PC-9 (cell line): ENCODE measurements around the gene HEXIM1.

ENCODE experiments used
- CTCF ChIP-seq: fragments of 200-600 bp; sonication (generic); conservative IDR thresholded peaks from 2 replicates; pipeline ENCODE4 v1.6.1; 2017; ENCODE audit warnings: mixed run types, antibody characterized with exemption, mild to moderate bottlenecking, moderate library complexity
- EZH2 ChIP-seq: fragments of 200-600 bp; sonication (generic); IDR thresholded peaks from 2 replicates; pipeline ENCODE4 v1.8.0; 2017; ENCODE audit warnings: antibody characterized with exemption, low read depth

GRCh38 chr17:45106096-45106495 is 42.2 kb upstream of the HEXIM1 start:
- TF ChIP-seq CTCF (no peak), EZH2 (no peak)
